Smooth muscle cell (in vitro differentiated cells): Measurements from ENCODE around the gene KCNN3. TPM values are rescaled to one million over a fixed set of nuclear protein-coding genes. Genes with fewer than 3 reads are reported as not detected.
A peak's percentile ranks its signal among the peaks of the same experiment; 100 is the strongest.

ENCODE experiments used
- DNase-seq: peaks from one replicate; lab custom pipeline; 2025; ENCODE audit not compliant: unreplicated experiment; lab: John Stamatoyannopoulos, UW
- H2AFZ ChIP-seq: fragments of 200-600 bp; sonication (generic); 2 replicates; pipeline ENCODE4 v1.6.0; 2016; ENCODE audit warnings: antibody characterized with exemption, low read depth, mild to moderate bottlenecking
- H3F3A ChIP-seq: fragments of 200-600 bp; sonication (generic); 2 replicates; pipeline ENCODE4 v1.6.0; 2017; ENCODE audit warnings: antibody characterized with exemption, low read depth
- H3K27ac ChIP-seq: fragments of 200-600 bp; sonication (generic); 2 replicates; pipeline ENCODE4 v1.5.1; 2016; ENCODE audit warnings: low read depth, mild to moderate bottlenecking
- H3K27me3 ChIP-seq: fragments of 200-600 bp; sonication (generic); 2 replicates; pipeline ENCODE4 v1.6.1; 2016; ENCODE audit warnings: low read depth, mild to moderate bottlenecking
- H3K36me3 ChIP-seq: fragments of 200-600 bp; sonication (generic); 2 replicates; pipeline ENCODE4 v1.5.1; 2016; ENCODE audit warnings: low read depth
- H3K4me1 ChIP-seq: fragments of 200-600 bp; sonication (generic); 2 replicates; pipeline ENCODE4 v1.5.1; 2016; ENCODE audit warnings: low read depth
- H3K4me2 ChIP-seq: fragments of 200-600 bp; sonication (generic); 2 replicates; pipeline ENCODE4 v1.6.0; 2016; ENCODE audit warnings: mild to moderate bottlenecking
- H3K4me3 ChIP-seq: fragments of 200-600 bp; sonication (generic); 2 replicates; pipeline ENCODE4 v1.5.1; 2016; ENCODE audit warnings: mild to moderate bottlenecking
- H3K79me2 ChIP-seq: fragments of 200-600 bp; sonication (generic); 2 replicates; pipeline ENCODE4 v1.6.0; 2016; ENCODE audit warnings: low read depth, mild to moderate bottlenecking
- H3K9ac ChIP-seq: fragments of 200-600 bp; sonication (generic); 2 replicates; pipeline ENCODE4 v1.6.0; 2016; ENCODE audit warnings: low read depth
- H3K9me3 ChIP-seq: fragments of 200-600 bp; sonication (generic); replicated peaks from 2 replicates; pipeline ENCODE4 v1.5.1; 2016; ENCODE audit warnings: low read depth
- H4K20me1 ChIP-seq: fragments of 200-600 bp; sonication (generic); 2 replicates; pipeline ENCODE4 v1.6.0; 2016; ENCODE audit warnings: low read depth
- WGBS: methylation state at CpG from one replicate; pipeline ENCODE4 v1.1.7; 2016; ENCODE audit warnings: low lambda C conversion rate; 5-methylcytosine and 5-hydroxymethylcytosine counted together
- polyA plus RNA-seq: library from polyadenylated mRNA; unstranded; fragments of >200 nt; fragmentation: Nextera tagmentation; extraction: Ambion mirVana; gene quantifications from 2 replicates; pipeline ENCODE4 v1.2.1, GENCODE V29; 2016
- total RNA-seq: library from RNA; depleted of rRNA; stranded (reverse); fragments of >200 nt; gene quantifications from 2 replicates; pipeline ENCODE4 v1.2.3, GENCODE V29; 2014
- TF ChIP-seq, protein P1 (sequence below): fragments of 200-600 bp; sonication (generic); IDR thresholded peaks from 2 replicates; pipeline ENCODE4 v1.5.1; 2017; ENCODE audit warnings: borderline replicate concordance, mild to moderate bottlenecking, antibody characterized with exemption; ENCODE audit not compliant: insufficient read depth, poor library complexity, severe bottlenecking

KCNN3 gene
- total and polyA plus RNA-seq, 2 experiments from 2014 or later, result 0.18 to 0.77 TPM

DNA sequence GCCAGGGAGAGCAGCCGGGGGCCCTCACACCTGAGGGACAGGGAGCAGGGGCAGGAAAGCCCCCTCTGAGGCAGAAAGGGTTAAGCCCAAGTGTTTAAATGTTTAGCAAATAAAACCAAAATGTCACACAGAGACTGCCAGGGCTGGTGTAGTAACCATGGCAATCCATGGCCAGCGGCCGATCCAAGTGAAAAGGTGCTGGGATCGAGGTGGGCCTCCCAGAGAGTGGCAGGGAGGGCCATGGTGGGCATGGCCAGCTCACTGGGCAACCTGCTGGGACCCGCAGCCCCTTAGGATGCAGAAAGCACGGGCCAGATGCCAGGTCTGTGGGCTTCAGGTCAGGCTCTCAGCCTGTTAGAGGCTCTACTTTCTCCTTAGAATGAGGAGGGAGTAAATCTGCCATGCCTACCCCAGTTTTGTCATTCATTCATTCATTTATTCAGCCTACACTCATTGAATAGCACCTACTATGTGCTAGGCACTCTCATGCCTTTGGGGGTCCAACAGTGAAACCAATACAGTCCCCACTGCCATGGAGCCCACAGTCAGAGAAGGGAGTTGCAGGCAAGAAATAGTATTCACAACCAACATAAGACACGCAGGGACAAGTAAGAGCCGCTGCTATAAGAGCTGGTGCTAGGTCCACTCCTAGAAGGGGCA, 56.1 kb downstream of the KCNN3 start:
- H3K27me3 ChIP-seq, result no peaks in the 10 kb centered on the region
- 89% methylated on average over 8 of the region's 8 CpGs for WGBS

DNA sequence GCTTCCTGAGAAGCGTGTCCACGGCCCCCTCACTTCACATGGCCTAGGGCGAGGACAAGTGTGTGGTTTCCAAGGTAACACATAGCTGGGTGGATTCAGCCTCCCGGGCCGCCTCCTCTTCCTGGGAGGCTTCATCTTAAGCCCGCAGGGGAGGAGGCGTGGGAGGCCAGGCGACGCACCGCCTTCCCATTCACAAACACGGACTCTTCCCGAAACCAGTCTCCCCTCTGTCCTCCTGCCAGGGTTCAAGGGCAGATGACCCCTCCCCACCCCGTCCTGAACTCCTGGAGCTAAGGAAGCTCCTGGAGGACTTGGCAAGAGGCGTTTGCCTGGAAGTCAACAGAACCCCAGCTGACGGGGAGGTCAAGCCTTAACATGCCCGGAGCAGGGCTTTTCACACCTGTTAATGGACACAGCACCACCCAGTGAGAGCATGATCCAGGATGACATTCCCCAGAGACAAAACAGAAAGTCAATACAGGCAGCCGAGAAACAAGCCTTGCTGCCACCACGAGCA, 56.7 kb downstream of the KCNN3 start:
- no peak overlapping the region for H3K4me3 ChIP-seq
- H3K4me2 ChIP-seq, result peak overlapping the region; percentile 51
- no peaks in the 10 kb centered on the region for H4K20me1 ChIP-seq
- no peaks in the 10 kb centered on the region for H3K79me2 ChIP-seq
- no peak overlapping the region for H3K9ac ChIP-seq
- H3F3A ChIP-seq, result no peaks in the 10 kb centered on the region
- no peaks in the 10 kb centered on the region for H3K9me3 ChIP-seq
- DNase-seq, result no peak
- TF ChIP-seq, protein P1, sequence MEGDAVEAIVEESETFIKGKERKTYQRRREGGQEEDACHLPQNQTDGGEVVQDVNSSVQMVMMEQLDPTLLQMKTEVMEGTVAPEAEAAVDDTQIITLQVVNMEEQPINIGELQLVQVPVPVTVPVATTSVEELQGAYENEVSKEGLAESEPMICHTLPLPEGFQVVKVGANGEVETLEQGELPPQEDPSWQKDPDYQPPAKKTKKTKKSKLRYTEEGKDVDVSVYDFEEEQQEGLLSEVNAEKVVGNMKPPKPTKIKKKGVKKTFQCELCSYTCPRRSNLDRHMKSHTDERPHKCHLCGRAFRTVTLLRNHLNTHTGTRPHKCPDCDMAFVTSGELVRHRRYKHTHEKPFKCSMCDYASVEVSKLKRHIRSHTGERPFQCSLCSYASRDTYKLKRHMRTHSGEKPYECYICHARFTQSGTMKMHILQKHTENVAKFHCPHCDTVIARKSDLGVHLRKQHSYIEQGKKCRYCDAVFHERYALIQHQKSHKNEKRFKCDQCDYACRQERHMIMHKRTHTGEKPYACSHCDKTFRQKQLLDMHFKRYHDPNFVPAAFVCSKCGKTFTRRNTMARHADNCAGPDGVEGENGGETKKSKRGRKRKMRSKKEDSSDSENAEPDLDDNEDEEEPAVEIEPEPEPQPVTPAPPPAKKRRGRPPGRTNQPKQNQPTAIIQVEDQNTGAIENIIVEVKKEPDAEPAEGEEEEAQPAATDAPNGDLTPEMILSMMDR, result no peak
- no peaks in the 10 kb centered on the region for H3K36me3 ChIP-seq
- H2AFZ ChIP-seq, result no peak overlapping the region
- H3K27me3 ChIP-seq, result no peaks in the 10 kb centered on the region
- peaks cover 4% of the 10 kb centered on the region for H3K4me1 ChIP-seq
- 42% methylated on average over 18 of the region's 18 CpGs for WGBS
- H3K27ac ChIP-seq, result no peak overlapping the region

More for the DNA sequence above, 56.1 kb downstream of the KCNN3 start:
- TF ChIP-seq, protein P1, result no peak
- no peak overlapping the region for H3K27ac ChIP-seq
- no peak overlapping the region for H3K4me3 ChIP-seq
- DNase-seq, result no peak
- peaks cover 4% of the 10 kb centered on the region for H3K4me1 ChIP-seq
- no peaks in the 10 kb centered on the region for H4K20me1 ChIP-seq
- H2AFZ ChIP-seq, result no peak overlapping the region
- H3K79me2 ChIP-seq, result no peaks in the 10 kb centered on the region
- H3F3A ChIP-seq, result no peaks in the 10 kb centered on the region
- no peak overlapping the region for H3K9ac ChIP-seq
- H3K4me2 ChIP-seq, result peak overlapping the region; percentile 51
- H3K36me3 ChIP-seq, result no peaks in the 10 kb centered on the region
- no peaks in the 10 kb centered on the region for H3K9me3 ChIP-seq

DNA sequence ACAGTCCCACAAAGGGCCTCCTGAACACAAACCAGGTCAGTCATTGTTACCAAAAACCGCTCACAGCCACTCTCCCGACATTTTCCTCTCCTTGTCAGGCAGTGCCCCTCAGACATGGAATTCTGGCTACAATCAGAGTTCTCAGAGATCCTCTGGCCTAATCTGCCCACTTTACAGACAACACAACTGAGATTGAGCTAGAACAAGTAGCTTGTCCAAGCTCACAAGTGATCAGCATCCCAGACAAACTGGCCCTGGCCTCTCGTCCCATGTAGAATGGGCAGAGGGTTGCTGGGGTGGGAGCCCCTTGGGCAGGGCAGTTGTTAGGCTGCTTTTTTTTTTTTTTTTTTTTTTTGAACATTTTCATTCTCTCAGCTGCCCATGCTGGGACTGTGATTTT, 57.2 kb downstream of the KCNN3 start:
- H3K9me3 ChIP-seq, result no peaks in the 10 kb centered on the region
- TF ChIP-seq, protein P1, result no peak
- DNase-seq, result no peak
- H3K4me2 ChIP-seq, result no peak overlapping the region
- no peaks in the 10 kb centered on the region for H3F3A ChIP-seq
- H4K20me1 ChIP-seq, result no peaks in the 10 kb centered on the region
- no peaks in the 10 kb centered on the region for H3K36me3 ChIP-seq
- no peaks in the 10 kb centered on the region for H3K79me2 ChIP-seq
- no peaks in the 10 kb centered on the region for H3K27me3 ChIP-seq
- H2AFZ ChIP-seq, result no peak overlapping the region
- H3K4me3 ChIP-seq, result no peak overlapping the region
- H3K9ac ChIP-seq, result no peak overlapping the region
- peaks cover 4% of the 10 kb centered on the region for H3K4me1 ChIP-seq
- WGBS, result 85% methylated on average over 3 of the region's 3 CpGs
- H3K27ac ChIP-seq, result no peak overlapping the region

DNA sequence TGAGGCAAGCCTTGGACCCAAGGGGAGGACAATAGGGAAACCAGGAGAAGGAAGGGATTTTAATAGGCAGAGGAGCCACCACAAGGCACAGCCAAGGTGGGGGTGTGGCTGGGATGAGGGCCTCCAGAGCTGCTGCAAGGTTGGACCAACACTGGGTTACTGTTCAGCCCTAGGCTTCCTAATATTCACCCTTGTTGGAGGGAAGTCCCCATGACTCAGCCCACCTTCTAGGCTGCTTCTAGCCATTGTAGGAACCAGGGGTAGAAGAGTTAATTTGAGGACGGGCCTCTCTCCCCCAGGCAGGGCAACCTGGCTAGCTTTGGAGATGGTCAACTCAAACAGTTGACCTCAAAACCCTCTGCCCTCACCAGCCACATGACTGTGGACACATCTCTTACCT, 59.5 kb downstream of the KCNN3 start:
- no peak overlapping the region for H2AFZ ChIP-seq
- no peak overlapping the region for H3K9ac ChIP-seq
- no peak overlapping the region for H3K4me3 ChIP-seq
- H3K9me3 ChIP-seq, result no peaks in the 10 kb centered on the region
- H4K20me1 ChIP-seq, result no peaks in the 10 kb centered on the region
- no peaks in the 10 kb centered on the region for H3K36me3 ChIP-seq
- H3K4me1 ChIP-seq, result peaks cover 4% of the 10 kb centered on the region
- TF ChIP-seq, protein P1, result no peak
- H3K79me2 ChIP-seq, result no peaks in the 10 kb centered on the region
- H3K4me2 ChIP-seq, result no peak overlapping the region
- H3K27me3 ChIP-seq, result peaks cover 9% of the 10 kb centered on the region
- 94% methylated on average over 1 of the region's 1 CpG for WGBS
- DNase-seq, result no peak
- H3F3A ChIP-seq, result no peaks in the 10 kb centered on the region
- no peak overlapping the region for H3K27ac ChIP-seq
